Activated CD4-positive, alpha-beta T cell treated with anti-CD3 and anti-CD28 coated beads, Interleukin-2, amount 50 U/mL, for 24 hours (primary cell): ENCODE data around the gene PGAM5.
A peak's percentile ranks its signal among the peaks of the same experiment; 100 is the strongest.
"Not testable (repeated sequence)": the region's sequence is repeated elsewhere in the genome, so short reads cannot be mapped to it uniquely, and the experiment has no call there.

Experiments
- DNase-seq, 2 donors: peaks; one replicate each; pipeline ENCODE4 v3.0.0-alpha.2; 2020; ENCODE audit warnings: low read depth in 1 of 2, low spot score in 1 of 2

Gene PGAM5

GRCh38 chr12:132687211-132688164 lies 23.2 kb upstream of the PGAM5 start, which contains the start of the genes POLE and PXMP2:
POLE (minus strand) TSS chr12:132687342; CDS start chr12:132687315, 27 bp downstream.
PXMP2 (plus strand) TSS chr12:132687587; CDS start chr12:132687671, 84 bp downstream.
- DNase-seq, result peak; percentile 91 to 92

DNA sequence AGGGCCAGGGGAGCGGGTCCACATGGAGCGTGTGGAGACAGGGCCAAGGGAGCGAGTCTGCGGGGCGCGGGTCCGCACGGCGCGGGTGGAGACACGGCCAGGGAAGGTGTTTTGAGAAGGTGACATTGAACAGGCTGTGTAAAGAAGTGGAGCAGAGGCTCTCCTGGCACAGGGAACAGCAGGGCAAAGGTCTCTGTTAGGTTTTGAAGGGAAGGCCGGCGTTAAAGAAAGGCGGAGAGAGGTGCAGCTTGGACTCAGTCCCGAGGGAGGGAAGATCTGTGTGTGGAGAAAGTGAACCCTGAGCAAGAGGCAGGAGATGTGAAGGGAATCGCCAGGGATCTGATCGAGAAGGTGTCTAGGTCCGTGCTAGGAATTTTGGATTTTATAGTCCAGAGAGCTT lies 21.4 kb upstream of the PGAM5 start:
- DNase-seq, result no peak

DNA sequence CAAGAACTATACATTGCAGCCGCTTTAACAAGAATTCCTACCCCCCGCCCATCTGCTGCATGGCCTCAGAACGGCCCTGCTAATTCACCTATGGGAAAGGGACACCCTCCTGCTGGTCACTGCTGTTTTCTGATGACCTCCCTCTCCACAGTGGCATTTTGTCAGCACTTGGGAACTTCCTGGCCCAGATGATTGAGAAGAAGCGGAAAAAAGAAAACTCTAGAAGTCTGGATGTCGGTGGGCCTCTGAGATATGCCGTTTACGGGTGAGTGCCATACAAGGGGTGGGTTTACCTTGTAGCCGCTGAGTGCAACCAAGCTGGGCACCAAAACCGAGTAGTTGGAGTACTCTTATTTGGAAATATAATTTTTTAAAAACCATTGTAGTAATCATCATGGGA lies 20.5 kb upstream of the PGAM5 start:
- no peak for DNase-seq

GRCh38 chr12:132692030-132692429 lies 18.6 kb upstream of the PGAM5 start:
- not testable (repeated sequence) for DNase-seq

DNA sequence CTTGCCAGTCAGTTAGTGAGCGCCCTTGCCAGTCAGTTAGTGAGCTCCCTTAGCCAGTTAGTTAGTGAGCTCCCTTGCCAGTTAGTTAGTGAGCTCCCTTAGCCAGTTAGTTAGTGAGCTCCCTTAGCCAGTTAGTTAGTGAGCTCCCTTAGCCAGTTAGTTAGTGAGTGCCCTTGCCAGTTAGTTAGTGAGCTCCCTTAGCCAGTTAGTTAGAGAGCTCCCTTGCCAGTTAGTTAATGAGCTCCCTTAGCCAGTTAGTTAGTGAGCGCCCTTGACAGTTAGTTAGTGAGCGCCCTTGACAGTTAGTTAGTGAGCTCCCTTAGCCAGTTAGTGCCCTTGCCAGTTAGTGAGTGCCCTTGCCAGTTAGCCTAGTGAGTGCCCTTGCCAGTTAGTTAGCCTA lies 15.8 kb upstream of the PGAM5 start:
- not testable (repeated sequence) for DNase-seq

DNA sequence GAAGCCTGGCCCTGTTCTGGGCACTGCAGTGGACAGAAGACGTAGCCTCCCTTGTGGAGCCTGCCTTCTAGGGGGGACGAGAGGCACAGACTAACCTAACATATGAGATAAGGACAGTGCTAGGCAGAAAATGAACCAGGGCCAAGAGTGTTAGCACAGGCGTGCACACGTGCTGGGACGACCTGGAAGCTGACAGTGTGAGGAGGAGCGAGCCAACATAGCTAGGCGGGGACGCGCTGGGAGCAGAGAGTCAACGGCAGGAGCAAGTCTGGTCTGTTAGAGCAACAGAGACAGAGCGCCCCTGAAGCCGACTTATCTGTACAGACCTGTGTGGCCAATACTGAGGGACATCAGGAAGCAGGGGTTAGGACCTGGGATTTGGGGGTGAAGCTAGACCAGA lies 15.2 kb upstream of the PGAM5 start:
- no peak for DNase-seq

- no peak for DNase-seq
Measured at GRCh38 chr12:132698341-132698740, 12.3 kb upstream of the PGAM5 start.

DNA sequence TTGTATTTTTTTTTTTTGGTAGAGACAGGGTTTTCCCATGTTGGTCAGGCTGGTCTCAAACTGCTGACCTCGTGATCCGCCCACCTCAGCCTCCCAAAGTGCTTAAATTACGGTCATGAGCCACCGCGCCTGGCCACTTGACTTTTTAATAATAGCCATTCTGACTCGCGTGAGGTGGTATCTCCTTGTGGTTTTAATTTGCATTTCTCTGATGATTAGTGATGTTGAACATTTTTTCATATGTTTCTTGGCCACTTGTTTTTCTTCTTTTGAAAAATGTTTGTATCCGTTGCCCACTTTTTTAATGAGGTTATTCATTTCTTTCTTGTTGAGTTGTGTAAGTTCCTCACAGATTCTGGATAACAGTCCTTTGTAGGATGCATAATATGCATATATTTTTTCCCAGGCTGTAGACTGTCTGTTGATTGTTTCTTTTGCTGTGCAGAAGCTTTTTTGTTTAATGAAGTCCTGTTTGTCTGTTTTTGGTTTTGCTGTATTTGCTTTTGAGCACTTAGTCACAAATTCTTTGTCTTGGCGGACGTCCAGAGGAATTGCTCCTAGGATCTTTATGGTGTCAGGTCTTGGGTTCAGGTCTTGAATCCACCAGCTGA lies 10.3 kb upstream of the PGAM5 start:
- no peak for DNase-seq

- no peak for DNase-seq
Measured at GRCh38 chr12:132702640-132703039, 8.0 kb upstream of the PGAM5 start.

GRCh38 chr12:132703641-132704040 lies 7.0 kb upstream of the PGAM5 start:
- no peak for DNase-seq

DNA sequence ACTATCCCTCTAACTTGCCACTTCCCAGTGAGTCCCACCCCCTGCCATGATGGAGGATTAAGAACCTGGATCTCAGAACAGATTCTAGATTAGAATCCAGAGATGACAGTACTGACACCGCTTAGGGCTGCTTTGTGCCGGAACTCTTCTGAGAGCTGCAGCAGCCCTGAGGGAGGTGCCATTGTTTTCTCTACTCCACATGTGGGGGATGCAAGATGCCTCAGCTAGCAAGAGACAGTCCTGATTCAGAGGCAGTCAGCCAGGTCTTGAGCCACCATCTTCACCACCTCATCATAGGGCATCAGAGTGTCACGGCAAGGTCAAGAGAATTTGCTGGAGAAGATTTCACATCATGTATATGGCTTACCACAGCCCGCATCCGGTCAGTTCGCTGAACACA lies 3.4 kb upstream of the PGAM5 start:
- DNase-seq, result no peak

DNA sequence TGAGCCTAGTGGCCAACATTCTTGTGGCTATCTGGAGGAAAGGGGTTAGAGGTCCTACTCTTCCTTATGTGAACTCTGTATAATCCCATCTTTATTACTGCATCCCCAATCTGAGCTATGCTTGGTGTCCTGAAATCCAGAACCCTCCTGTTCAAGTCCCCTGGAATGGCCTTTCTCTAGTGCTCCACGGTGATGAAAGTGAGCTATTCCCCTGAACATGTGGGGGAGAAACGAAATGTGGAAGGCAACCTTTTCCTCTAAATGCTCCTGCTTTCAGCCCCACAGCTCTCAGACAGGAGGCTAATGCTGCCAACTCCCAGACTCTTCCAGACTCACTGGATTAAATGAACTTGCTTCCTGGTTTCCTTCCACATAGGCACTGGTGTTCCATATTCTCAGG lies 2.5 kb upstream of the PGAM5 start:
- DNase-seq, result no peak

DNA sequence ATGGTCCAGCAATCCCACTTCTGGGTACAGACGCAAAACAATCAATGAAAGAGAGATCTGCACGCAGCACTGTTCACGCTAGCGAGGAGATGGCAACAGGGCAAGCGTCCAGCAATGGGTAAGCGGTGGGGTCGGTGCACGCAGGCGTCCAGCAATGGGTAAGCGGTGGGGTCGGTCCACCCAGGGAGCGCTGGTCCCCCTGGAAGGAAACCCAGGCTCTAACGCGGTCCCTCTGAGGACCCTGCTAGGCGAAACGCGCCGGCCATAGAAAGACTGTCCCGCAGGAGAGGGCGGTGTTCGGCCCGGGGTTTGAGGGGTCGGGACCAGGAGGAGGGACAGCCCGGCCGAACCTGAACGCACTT lies 618 bp upstream of the PGAM5 start:
- no peak for DNase-seq

- no peak for DNase-seq
Measured at GRCh38 chr12:132711080-132711843, 620 bp downstream of the PGAM5 start.

DNA sequence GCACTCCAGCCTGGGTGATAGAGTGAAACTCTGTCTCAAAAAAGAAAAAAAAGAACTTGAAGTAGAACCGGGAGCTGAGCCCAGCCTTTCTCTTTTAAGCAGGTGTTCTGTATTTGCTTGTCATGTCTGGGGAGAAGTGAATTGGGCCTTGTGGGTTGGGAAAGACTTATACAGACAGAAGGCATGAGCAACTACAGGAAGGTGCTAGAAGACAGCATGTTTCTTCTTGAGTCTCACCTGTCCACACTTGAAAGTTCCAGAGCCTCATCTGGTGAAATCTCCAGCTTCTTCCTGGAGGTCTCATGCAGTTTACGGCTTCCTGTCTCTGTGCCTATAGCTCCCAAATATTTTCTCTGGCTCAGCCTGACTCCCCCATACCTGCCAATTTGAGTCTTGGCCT lies 2.5 kb downstream of the PGAM5 start:
- no peak for DNase-seq

GRCh38 chr12:132715874-132716273 lies 5.2 kb downstream of the PGAM5 start:
- DNase-seq, result no peak

- no peak for DNase-seq
Measured at GRCh38 chr12:132716356-132716755, 5.7 kb downstream of the PGAM5 start.

DNA sequence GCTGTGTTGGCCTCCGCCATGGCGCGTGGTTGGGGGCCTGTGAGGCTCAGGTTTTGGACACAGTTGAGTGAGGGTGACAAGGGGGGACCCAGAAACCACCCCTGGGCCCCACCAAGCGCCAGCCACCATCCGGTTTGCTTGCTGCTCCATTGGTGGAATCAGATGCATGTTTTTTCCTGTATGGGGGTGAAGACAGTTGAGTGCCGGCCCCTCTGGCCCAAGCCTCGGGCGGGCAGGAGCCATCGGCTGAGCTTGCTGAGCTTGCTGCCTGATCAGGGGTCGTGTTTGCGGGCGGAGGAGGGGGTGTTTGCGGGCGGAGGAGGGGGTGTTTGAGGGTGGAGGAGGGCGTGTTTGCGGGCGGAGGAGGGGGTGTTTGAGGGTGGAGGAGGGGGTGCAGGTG lies 6.4 kb downstream of the PGAM5 start:
- DNase-seq, result no peak

DNA sequence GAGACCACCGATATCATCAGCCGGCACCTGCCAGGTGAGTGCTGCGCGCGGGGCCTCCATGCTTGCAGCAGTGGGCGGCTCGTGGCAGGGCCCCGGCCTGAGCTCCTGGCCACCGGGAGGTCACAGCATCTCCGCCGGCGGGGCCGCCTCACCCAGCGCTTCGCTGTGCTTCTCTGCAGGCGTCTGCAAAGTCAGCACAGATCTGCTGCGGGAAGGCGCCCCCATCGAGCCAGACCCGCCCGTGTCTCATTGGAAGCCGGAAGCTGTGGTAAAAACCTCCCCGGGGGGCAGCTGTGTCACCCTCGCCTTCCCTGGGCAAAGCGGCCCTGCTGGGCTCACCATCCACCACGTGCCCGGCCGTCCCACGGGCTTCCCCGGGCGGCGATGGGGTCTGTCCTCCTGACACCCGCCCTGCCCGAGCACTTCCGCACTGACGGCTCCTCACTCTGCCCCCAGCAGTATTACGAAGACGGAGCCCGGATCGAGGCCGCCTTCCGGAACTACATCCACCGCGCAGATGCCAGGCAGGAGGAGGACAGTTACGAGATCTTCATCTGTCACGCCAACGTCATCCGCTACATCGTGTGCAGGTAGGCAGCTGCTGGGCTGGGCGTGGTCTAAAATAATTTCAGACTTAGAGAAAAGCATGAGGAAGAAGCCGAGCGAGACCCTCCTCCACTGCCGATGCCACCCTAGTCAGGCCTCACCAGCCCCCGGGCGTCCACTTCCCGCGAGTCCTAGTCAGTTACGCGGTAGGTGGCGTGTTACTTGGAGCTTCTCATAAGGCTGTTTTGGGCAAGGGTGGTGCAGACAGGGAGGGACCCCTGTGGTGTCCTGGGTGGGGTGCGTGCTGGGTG lies 7.1 kb downstream of the PGAM5 start:
- DNase-seq, result no peak

GRCh38 chr12:132718644-132719043 lies 8.0 kb downstream of the PGAM5 start:
- DNase-seq, result no peak
